Epithelial cell of prostate (primary cell): Measurements from ENCODE around the gene SLX4IP.

Source experiments
- DNase-seq: peaks from one replicate; pipeline ENCODE4 v3.0.0-alpha.2; 2011; ENCODE audit warnings: low read depth, low spot score
- H3K27ac ChIP-seq: fragments of 450-650 bp; 2 replicates; pipeline ENCODE4 v1.5.1; 2017; ENCODE audit warnings: mild to moderate bottlenecking

The SLX4IP gene

GRCh38 chr20:10668677-10669368, 233.7 kb downstream of the SLX4IP start:
- peak overlapping the region; percentile 99 for H3K27ac ChIP-seq
- no peak for DNase-seq

- peak overlapping the region; percentile 99 for H3K27ac ChIP-seq
- no peak for DNase-seq
Measured at GRCh38 chr20:10669843-10670446, 234.8 kb downstream of the SLX4IP start.

- peak overlapping the region; percentile 99 for H3K27ac ChIP-seq
Measured at GRCh38 chr20:10670501-10671220, 235.6 kb downstream of the SLX4IP start.

GRCh38 chr20:10671221-10671918, 236.3 kb downstream of the SLX4IP start:
- DNase-seq: peak; percentile 88
- H3K27ac ChIP-seq: peak overlapping the region; percentile 99

More at GRCh38 chr20:10670501-10671220, 235.6 kb downstream of the SLX4IP start:
- DNase-seq: no peak

GRCh38 chr20:10671919-10672623, 237.0 kb downstream of the SLX4IP start:
- no peak for DNase-seq
- peak overlapping the region; percentile 99 for H3K27ac ChIP-seq

GRCh38 chr20:10672624-10673127, 237.6 kb downstream of the SLX4IP start:
- H3K27ac ChIP-seq: peak overlapping the region; percentile 99
- DNase-seq: no peak

- peak overlapping the region; percentile 99 for H3K27ac ChIP-seq
- DNase-seq: no peak
Measured at GRCh38 chr20:10673176-10673841, 238.2 kb downstream of the SLX4IP start.

GRCh38 chr20:10673842-10674683, 239.0 kb downstream of the SLX4IP start, which contains the start of gene JAG1:
Gene JAG1 (minus strand): TSS chr20:10673999. CDS start chr20:10673530, 469 bp downstream.
- DNase-seq: peak; percentile 82
- H3K27ac ChIP-seq: peak within 1 kb of the TSS; percentile 99

- peak overlapping the region; percentile 99 for H3K27ac ChIP-seq
- DNase-seq: no peak
Measured at GRCh38 chr20:10674684-10675449, 239.8 kb downstream of the SLX4IP start.

GRCh38 chr20:10675450-10675848, 240.3 kb downstream of the SLX4IP start:
- no peak for DNase-seq
- H3K27ac ChIP-seq: peak overlapping the region; percentile 99

- no peak overlapping the region for H3K27ac ChIP-seq
- no peak for DNase-seq
Measured at GRCh38 chr20:10676518-10676917, 241.4 kb downstream of the SLX4IP start.
